Right lobe of liver (tissue), 6 donors: ENCODE data around the gene RMND1. TPM values are rescaled to one million over a fixed set of nuclear protein-coding genes. Genes with fewer than 3 reads are reported as not detected.

Source experiments
- ATAC-seq, 4 donors: fragments of 200-7000 bp; cut with Tn5 transposase; one replicate each; pipeline ENCODE4 v1.9.1; 2020; ENCODE audit warnings: mild to moderate bottlenecking in 4 of 4, moderate library complexity in 4 of 4
- DNase-seq, 3 donors: peaks; one replicate each; pipeline ENCODE4 v3.0.0-alpha.2; 2020
- H3K27ac ChIP-seq, 3 donors: fragments of 200-600 bp; one replicate each; pipeline ENCODE4 v1.8.0; 2022
- H3K27me3 ChIP-seq, 2 donors: fragments of 200-600 bp; one replicate each; pipeline ENCODE4 v1.8.0; 2022
- H3K36me3 ChIP-seq, 4 donors: fragments of 200-600 bp; sonication (generic) in 1 of 4; one replicate each; pipeline versions ENCODE4 v1.5.1 to v1.8.0; 2017 to 2022; ENCODE audit warnings: control low read depth in 1 of 4
- H3K4me1 ChIP-seq, 4 donors: fragments of 200-600 bp; sonication (generic) in 1 of 4; one replicate each; pipeline versions ENCODE4 v1.5.1 to v1.8.0; 2017 to 2022; ENCODE audit warnings: control low read depth in 1 of 4
- H3K4me3 ChIP-seq, 3 donors: fragments of 200-600 bp; one replicate each; pipeline ENCODE4 v1.8.0; 2022
- H3K9me3 ChIP-seq, 4 donors: fragments of 200-600 bp; sonication (generic) in 1 of 4; one replicate each; pipeline versions ENCODE4 v1.5.1 to v1.8.0; 2017 to 2022; ENCODE audit warnings: control low read depth in 1 of 4
- CTCF ChIP-seq, 4 donors: fragments of 200-600 bp in 3 of 4; fragments of 450-650 bp in 1 of 4; IDR thresholded peaks; one replicate each; pipeline versions ENCODE4 v1.5.1 to v1.8.0; 2016 to 2022; ENCODE audit warnings: antibody characterized with exemption in 4 of 4, mild to moderate bottlenecking in 2 of 4
- POLR2A ChIP-seq: fragments of 450-650 bp; IDR thresholded peaks from one replicate; pipeline ENCODE4 v1.6.1; 2017; ENCODE audit warnings: antibody characterized with exemption, mild to moderate bottlenecking
- WGBS: methylation state at CpG from one replicate; pipeline ENCODE4 v1.1.6; 2018; ENCODE audit warnings: low coverage, low lambda C conversion rate; ENCODE audit not compliant: insufficient coverage; ENCODE audit errors: missing lambda C conversion rate; 5-methylcytosine and 5-hydroxymethylcytosine counted together
- intact Hi-C, 2 donors: fragments of 100-400 bp; cut with DNase I; formaldehyde crosslinking; loops; one replicate each; pipeline versions ENCODE4 v1.11.2 to v1.14.1; 2022
- total RNA-seq, 6 experiments: library from RNA; depleted of rRNA in 2 of 6; stranded (reverse); fragments of >200 nt in 2 of 6; fragmentation: NEBNext Ultra II Directional in 3 of 6; extraction: Animal tissue kit (Norgen Biotek cat#: 25700) in 3 of 6; gene quantifications; one replicate each; pipeline versions ENCODE4 v1.1.0 to v1.2.4, GENCODE V29; 2016 to 2023
- donor health status: DM: no; HTN: yes; CAD: no.
- donor health status: DM: no; HTN: no; CAD: no.
- donor health status: DM: no; HTN: no; CAD: no.
- donor health status: DM: no; HTN: yes; CAD: no.
- donor health status: DM: no; HTN: yes; CAD: no.

The RMND1 gene
- total RNA-seq, 6 experiments from 2014 or later, result 13.1 to 23.4 (median 19.5) TPM

- intact Hi-C loops, result no loop called here
- H3K27ac ChIP-seq, result peak overlapping the region in 1 of 3 donors; percentile 19
- 0% methylated on average over 1 of the region's 1 CpG for whole genome bisulfite sequencing
Observed at GRCh38 chr6:151440498-151440897, 11.4 kb downstream of the RMND1 start.

DNA sequence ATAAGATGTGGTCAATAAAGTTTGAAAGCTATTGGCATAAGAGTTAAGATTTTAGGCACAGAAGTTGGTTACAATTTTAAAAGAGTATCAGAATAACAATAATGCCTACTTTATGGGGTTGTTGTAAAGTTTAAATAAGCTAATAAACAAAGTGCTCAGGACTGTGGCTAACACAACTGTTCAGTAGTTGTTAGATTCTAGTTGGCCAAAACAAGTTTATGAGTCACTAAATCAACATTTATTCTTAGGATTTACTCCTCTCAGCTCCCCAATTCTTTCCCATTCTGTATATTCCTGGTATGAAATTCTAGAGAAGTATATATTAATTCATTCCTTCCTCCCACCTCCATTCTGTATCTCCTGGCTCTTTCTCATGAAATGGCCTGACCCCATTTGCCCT, 14.5 kb downstream of the RMND1 start:
- Histone ChIP-seq H3K36me3 (peaks cover 0 to 20% (median 0%) of the 10 kb centered on the region in 4 donors), H3K27ac (peak overlapping the region in 2 of 3 donors; percentile 9 to 41), H3K9me3 (no peaks in the 10 kb centered on the region), H3K4me1 (peaks cover 0 to 42% (median 16%) of the 10 kb centered on the region in 4 donors), H3K27me3 (no peaks in the 10 kb centered on the region), H3K4me3 (no peak overlapping the region)
- no peak for TF ChIP-seq POLR2A
- no peak for TF ChIP-seq CTCF (IDR thresholded peaks at IDR 0.05)
- ATAC-seq (peak; percentile 44 to 78 (median 52)), DNase-seq (no peak)
- intact Hi-C loops, result no loop called here

More at GRCh38 chr6:151440498-151440897, 11.4 kb downstream of the RMND1 start:
- Histone ChIP-seq H3K36me3 (peaks cover 0 to 7% (median 0%) of the 10 kb centered on the region in 4 donors), H3K4me1 (peaks cover 0 to 71% (median 19%) of the 10 kb centered on the region in 4 donors), H3K4me3 (no peak overlapping the region), H3K9me3 (no peaks in the 10 kb centered on the region), H3K27me3 (no peaks in the 10 kb centered on the region)
- ATAC-seq (no peak), DNase-seq (no peak)
- TF ChIP-seq CTCF (IDR thresholded peaks at IDR 0.05) (no peak), POLR2A (no peak)

DNA sequence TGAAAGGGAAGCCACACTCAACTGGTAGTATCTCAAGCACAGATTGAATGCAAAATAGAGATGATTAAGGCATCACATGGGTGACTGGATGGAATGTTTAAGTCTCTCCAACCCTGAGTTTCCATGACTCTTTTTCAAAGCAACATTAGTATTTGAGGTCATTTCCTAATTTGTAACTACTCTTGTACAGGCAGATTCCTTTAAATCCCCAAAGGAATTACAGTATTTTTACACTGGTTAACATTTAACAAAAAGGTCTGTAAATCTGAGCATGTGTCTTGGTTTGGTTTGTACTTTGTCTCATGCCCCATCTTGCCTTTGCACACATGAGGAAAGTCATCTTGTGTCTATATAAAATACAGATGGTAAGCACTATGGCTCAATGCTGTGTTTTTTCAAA, 15.1 kb downstream of the RMND1 start:
- peak; percentile 23 to 54 (median 29) for ATAC-seq
- Histone ChIP-seq H3K4me3 (no peak overlapping the region), H3K4me1 (peaks cover 0 to 36% (median 14%) of the 10 kb centered on the region in 4 donors)

DNA sequence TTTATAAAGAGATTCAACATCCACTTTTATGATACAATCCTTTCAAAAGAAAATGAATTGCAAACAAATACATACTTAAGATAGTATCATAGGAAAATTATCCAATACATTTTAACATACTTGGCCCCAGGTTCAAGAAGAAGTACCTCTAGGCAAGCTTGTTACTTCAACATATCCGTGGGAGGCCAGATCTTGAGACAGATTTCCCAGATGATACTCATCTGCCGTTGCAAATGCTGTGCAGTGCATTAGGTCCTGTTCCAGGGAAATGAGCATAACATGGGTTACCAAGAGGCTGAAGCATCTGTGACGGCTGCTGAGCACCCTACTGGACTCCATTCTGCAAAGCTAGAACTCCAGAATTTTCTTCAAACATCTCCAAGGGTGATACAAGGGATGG, 15.6 kb downstream of the RMND1 start:
- H3K36me3 ChIP-seq, result peaks cover 0 to 29% (median 6%) of the 10 kb centered on the region in 4 donors
- no peak for ATAC-seq
- intact Hi-C loops, result no loop called here
- peaks cover 0 to 32% (median 11%) of the 10 kb centered on the region in 4 donors for H3K4me1 ChIP-seq
- H3K4me3 ChIP-seq, result no peak overlapping the region
- no peaks in the 10 kb centered on the region for H3K9me3 ChIP-seq
- H3K27ac ChIP-seq, result no peak overlapping the region
- no peak for DNase-seq
- WGBS, result 83% methylated on average over 3 of the region's 3 CpGs
- no peaks in the 10 kb centered on the region for H3K27me3 ChIP-seq
- TF ChIP-seq POLR2A, result no peak
- no peak for TF ChIP-seq CTCF (IDR thresholded peaks at IDR 0.05)

More for the DNA sequence above, 15.1 kb downstream of the RMND1 start:
- no peak for TF ChIP-seq CTCF (IDR thresholded peaks at IDR 0.05)
- TF ChIP-seq POLR2A, result no peak
- H3K9me3 ChIP-seq, result no peaks in the 10 kb centered on the region
- H3K27me3 ChIP-seq, result no peaks in the 10 kb centered on the region
- H3K36me3 ChIP-seq, result peaks cover 0 to 24% (median 3%) of the 10 kb centered on the region in 4 donors
- no peak for DNase-seq
- H3K27ac ChIP-seq, result peak overlapping the region in 2 of 3 donors; percentile 9 to 41
- intact Hi-C loops, result no loop called here

GRCh38 chr6:151434369-151434768, 17.6 kb downstream of the RMND1 start:
- TF ChIP-seq POLR2A, result no peak
- no peak for TF ChIP-seq CTCF (IDR thresholded peaks at IDR 0.05)
- Histone ChIP-seq H3K9me3 (no peaks in the 10 kb centered on the region), H3K4me3 (no peak overlapping the region), H3K27me3 (no peaks in the 10 kb centered on the region), H3K36me3 (peaks cover 0 to 46% (median 16%) of the 10 kb centered on the region in 4 donors), H3K4me1 (peaks cover 0 to 17% (median 5%) of the 10 kb centered on the region in 4 donors), H3K27ac (no peak overlapping the region)
- intact Hi-C loops, result no loop called here
- WGBS, result 33% methylated on average over 2 of the region's 2 CpGs
- ATAC-seq (no peak), DNase-seq (no peak)
